Stimulated activated CD4-positive, alpha-beta T cell treated with anti-CD3 and anti-CD28 coated beads, Interleukin-12 subunit alpha, Interleukin-12 subunit beta, amount 100 ng/mL, for 4 hours (primary cell): ENCODE data around the gene KLHL41.
"Not testable (repeated sequence)": the region's sequence is repeated elsewhere in the genome, so short reads cannot be mapped to it uniquely, and the experiment has no call there.

ENCODE experiments used
- DNase-seq: peaks from one replicate; pipeline ENCODE4 v3.0.0-alpha.2; 2020

The KLHL41 gene

GRCh38 chr2:169510496-169510895, 994 bp downstream of the KLHL41 start:
- DNase-seq = no peak

GRCh38 chr2:169511818-169512217, 2.3 kb downstream of the KLHL41 start:
- no peak for DNase-seq

GRCh38 chr2:169512525-169512924, 3.0 kb downstream of the KLHL41 start:
- DNase-seq = no peak

- no peak for DNase-seq
These were observed 3.6 kb downstream of the KLHL41 start for GRCh38 chr2:169513094-169513493.

- no peak for DNase-seq
These were observed 4.4 kb downstream of the KLHL41 start for GRCh38 chr2:169513926-169514325.

GRCh38 chr2:169514758-169515157, 5.3 kb downstream of the KLHL41 start:
- DNase-seq = not testable (repeated sequence)

- DNase-seq = not testable (repeated sequence)
These were observed 7.0 kb downstream of the KLHL41 start for GRCh38 chr2:169516488-169516995.

- DNase-seq = no peak
These were observed 11.4 kb downstream of the KLHL41 start for GRCh38 chr2:169520896-169521295.

GRCh38 chr2:169523681-169524080, 14.2 kb downstream of the KLHL41 start:
- DNase-seq = no peak

GRCh38 chr2:169525434-169525833, 15.9 kb downstream of the KLHL41 start:
- no peak for DNase-seq

- no peak for DNase-seq
These were observed 16.9 kb downstream of the KLHL41 start for GRCh38 chr2:169526451-169526850.

GRCh38 chr2:169528271-169528701, 18.8 kb downstream of the KLHL41 start:
- DNase-seq = peak; percentile 64

GRCh38 chr2:169539460-169539859, 30.0 kb downstream of the KLHL41 start:
- not testable (repeated sequence) for DNase-seq

- no peak for DNase-seq
These were observed 30.6 kb downstream of the KLHL41 start for GRCh38 chr2:169540146-169540545.

- DNase-seq = no peak
These were observed 32.9 kb downstream of the KLHL41 start for GRCh38 chr2:169542433-169542832.

- DNase-seq = no peak
These were observed 37.3 kb downstream of the KLHL41 start for GRCh38 chr2:169546756-169547155.

- DNase-seq = no peak
These were observed 51.9 kb downstream of the KLHL41 start for GRCh38 chr2:169561364-169561763.

- DNase-seq = not testable (repeated sequence)
These were observed 52.6 kb downstream of the KLHL41 start for GRCh38 chr2:169562084-169562483.

GRCh38 chr2:169562519-169562918, 53.0 kb downstream of the KLHL41 start:
- DNase-seq = no peak

GRCh38 chr2:169565686-169566085, 56.2 kb downstream of the KLHL41 start:
- no peak for DNase-seq

GRCh38 chr2:169569948-169570347, 60.4 kb downstream of the KLHL41 start:
- no peak for DNase-seq

GRCh38 chr2:169570752-169571151, 61.2 kb downstream of the KLHL41 start:
- DNase-seq = not testable (repeated sequence)

GRCh38 chr2:169571571-169571970, 62.1 kb downstream of the KLHL41 start:
- DNase-seq = no peak

- no peak for DNase-seq
These were observed 62.7 kb downstream of the KLHL41 start for GRCh38 chr2:169572189-169572588.

- DNase-seq = no peak
These were observed 63.3 kb downstream of the KLHL41 start for GRCh38 chr2:169572821-169573159.
